GM23338 (cell line): Measurements from ENCODE around the gene GFI1B. TPM values are rescaled to one million over a fixed set of nuclear protein-coding genes. Genes with fewer than 3 reads are reported as not detected.

Source experiments
- ATAC-seq: fragments of 200-7000 bp; cut with Tn5 transposase; 3 replicates; pipeline ENCODE4 v1.9.1; 2020
- DNase-seq: peaks from one replicate; pipeline ENCODE4 v3.0.0-alpha.2; 2015; ENCODE audit warnings: low spot score
- H2AFZ ChIP-seq: fragments of 200-600 bp; sonication (generic); 2 replicates; pipeline ENCODE4 v1.8.0; 2016; ENCODE audit warnings: antibody characterized with exemption, mild to moderate bottlenecking, moderate library complexity
- H3F3A ChIP-seq: fragments of 200-600 bp; sonication (generic); replicated peaks from 2 replicates; pipeline ENCODE4 v1.8.0; 2017; ENCODE audit warnings: antibody characterized with exemption, mixed run types, low read depth
- H3K27ac ChIP-seq: fragments of 200-600 bp; sonication (generic); 2 replicates; pipeline ENCODE4 v1.6.1; 2016; ENCODE audit warnings: low read depth
- H3K27me3 ChIP-seq: fragments of 200-600 bp; sonication (generic); 2 replicates; pipeline ENCODE4 v1.8.0; 2016; ENCODE audit warnings: mild to moderate bottlenecking, mixed run types, moderate library complexity; ENCODE audit not compliant: insufficient read depth
- H3K36me3 ChIP-seq: fragments of 200-600 bp; sonication (generic); 2 replicates; pipeline ENCODE4 v1.8.0; 2016; ENCODE audit warnings: mild to moderate bottlenecking; ENCODE audit not compliant: insufficient read depth
- H3K4me1 ChIP-seq: fragments of 200-600 bp; sonication (generic); 2 replicates; pipeline ENCODE4 v1.8.0; 2016; ENCODE audit warnings: mild to moderate bottlenecking, moderate library complexity; ENCODE audit not compliant: insufficient read depth
- H3K4me2 ChIP-seq: fragments of 200-600 bp; sonication (generic); 2 replicates; pipeline ENCODE4 v1.7.1; 2017; ENCODE audit warnings: mixed run types
- H3K4me3 ChIP-seq: fragments of 200-600 bp; sonication (generic); 2 replicates; pipeline ENCODE4 v1.6.1; 2016; ENCODE audit warnings: mixed run types
- H3K79me2 ChIP-seq: fragments of 200-600 bp; sonication (generic); replicated peaks from 2 replicates; pipeline ENCODE4 v1.8.0; 2017; ENCODE audit warnings: mild to moderate bottlenecking; ENCODE audit not compliant: insufficient read depth
- H3K9me2 ChIP-seq: fragments of 200-600 bp; sonication (generic); 2 replicates; pipeline ENCODE4 v1.8.0; 2017; ENCODE audit not compliant: insufficient read depth
- H4K20me1 ChIP-seq: fragments of 200-600 bp; sonication (generic); replicated peaks from 2 replicates; pipeline ENCODE4 v1.8.0; 2017; ENCODE audit warnings: mild to moderate bottlenecking; ENCODE audit not compliant: insufficient read depth
- H3K27ac Mint-ChIP-seq: 2 replicates; pipeline ENCODE4 v1.8.0; 2020; ENCODE audit warnings: inconsistent platforms, mild to moderate bottlenecking, moderate library complexity, mixed read lengths
- H3K27me3 Mint-ChIP-seq: 3 replicates; pipeline ENCODE4 v1.8.0; 2022; ENCODE audit warnings: low read depth, mild to moderate bottlenecking, moderate library complexity, mixed read lengths, inconsistent platforms; ENCODE audit not compliant: insufficient read depth, poor library complexity
- H3K36me3 Mint-ChIP-seq: 3 replicates; pipeline ENCODE4 v1.8.0; 2021; ENCODE audit warnings: low read depth, mild to moderate bottlenecking, inconsistent platforms, moderate library complexity, mixed read lengths
- H3K4me1 Mint-ChIP-seq: 3 replicates; pipeline ENCODE4 v1.8.0; 2020; ENCODE audit warnings: mild to moderate bottlenecking, inconsistent platforms, mixed read lengths
- H3K4me3 Mint-ChIP-seq: 3 replicates; pipeline ENCODE4 v1.8.0; 2021; ENCODE audit warnings: moderate library complexity, mild to moderate bottlenecking, inconsistent platforms, mixed read lengths
- H3K9me3 Mint-ChIP-seq: 3 replicates; pipeline ENCODE4 v1.8.0; 2020; ENCODE audit warnings: moderate library complexity, mild to moderate bottlenecking, inconsistent platforms, mixed read lengths
- CREB1 ChIP-seq: fragments of 250-450 bp; sonication (Bioruptor Pico); IDR thresholded peaks from 2 replicates; pipeline ENCODE4 v1.5.0; 2020; ENCODE audit warnings: low read depth, mild to moderate bottlenecking, moderate library complexity
- CTCF ChIP-seq, 2 experiments: fragments of 200-600 bp in 1 of 2; sonication (generic) in 1 of 2; conservative IDR thresholded peaks; 2 replicates each; pipeline versions ENCODE4 v1.5.1 to v1.6.1; 2016 to 2017; ENCODE audit warnings: antibody characterized with exemption in 2 of 2, low read depth in 2 of 2, mild to moderate bottlenecking in 2 of 2, moderate library complexity in 1 of 2
- ETS1 ChIP-seq: IDR thresholded peaks from 2 replicates; pipeline ENCODE4 v1.6.1; 2016; ENCODE audit warnings: antibody characterized with exemption
- EZH2 ChIP-seq: fragments of 200-600 bp; sonication (generic); IDR thresholded peaks from one replicate; pipeline ENCODE4 v1.8.0; 2017; ENCODE audit warnings: antibody characterized with exemption, mild to moderate bottlenecking, low read depth; ENCODE audit not compliant: unreplicated experiment
- EZH2phosphoT487 ChIP-seq: fragments of 200-600 bp; sonication (generic); IDR thresholded peaks from one replicate; pipeline ENCODE4 v1.8.1; 2018; ENCODE audit warnings: antibody characterized with exemption; ENCODE audit not compliant: unreplicated experiment
- JUNB ChIP-seq: IDR thresholded peaks from one replicate; pipeline ENCODE4 v1.6.1; 2016; ENCODE audit warnings: antibody characterized with exemption; ENCODE audit not compliant: unreplicated experiment
- NANOG ChIP-seq: IDR thresholded peaks from 2 replicates; pipeline ENCODE4 v1.6.1; 2016; ENCODE audit warnings: antibody characterized with exemption, borderline replicate concordance
- POLR2AphosphoS5 ChIP-seq: IDR thresholded peaks from 2 replicates; pipeline ENCODE4 v1.6.1; 2016; ENCODE audit warnings: antibody characterized with exemption, low read depth
- STAT1 ChIP-seq: IDR thresholded peaks from one replicate; pipeline ENCODE4 v1.6.1; 2016; ENCODE audit warnings: antibody characterized with exemption; ENCODE audit not compliant: unreplicated experiment
- ZNF114 ChIP-seq: fragments of 250-450 bp; sonication (Bioruptor Pico); IDR thresholded peaks from 2 replicates; pipeline ENCODE4 v1.5.0; 2020; ENCODE audit warnings: mild to moderate bottlenecking, moderate library complexity
- ZNF331 ChIP-seq: fragments of 250-450 bp; sonication (Bioruptor Pico); IDR thresholded peaks from 2 replicates; pipeline ENCODE4 v1.5.0; 2020; ENCODE audit warnings: low read depth, mild to moderate bottlenecking, moderate library complexity
- ZNF462 ChIP-seq: fragments of 250-450 bp; sonication (Bioruptor Pico); IDR thresholded peaks from 2 replicates; pipeline ENCODE4 v1.5.0; 2020; ENCODE audit warnings: mild to moderate bottlenecking, moderate library complexity
- polyA plus RNA-seq: library from polyadenylated mRNA; unstranded; fragments of >200 nt; fragmentation: Nextera tagmentation; extraction: Ambion mirVana; gene quantifications from 2 replicates; pipeline ENCODE4 v1.2.1, GENCODE V29; 2016
- total RNA-seq: library from RNA; depleted of rRNA; stranded (reverse); fragments of >200 nt; shearing (Covaris generic); gene quantifications from 2 replicates; pipeline ENCODE4 v1.2.3, GENCODE V29; 2014
- TF ChIP-seq, protein P1 (sequence below): IDR thresholded peaks from one replicate; pipeline ENCODE4 v1.6.1; 2018; ENCODE audit warnings: antibody characterized with exemption; ENCODE audit not compliant: unreplicated experiment

Gene GFI1B
- total and polyA plus RNA-seq, 2 experiments from 2014 or later, result 0.38 TPM; not detected in 1

DNA sequence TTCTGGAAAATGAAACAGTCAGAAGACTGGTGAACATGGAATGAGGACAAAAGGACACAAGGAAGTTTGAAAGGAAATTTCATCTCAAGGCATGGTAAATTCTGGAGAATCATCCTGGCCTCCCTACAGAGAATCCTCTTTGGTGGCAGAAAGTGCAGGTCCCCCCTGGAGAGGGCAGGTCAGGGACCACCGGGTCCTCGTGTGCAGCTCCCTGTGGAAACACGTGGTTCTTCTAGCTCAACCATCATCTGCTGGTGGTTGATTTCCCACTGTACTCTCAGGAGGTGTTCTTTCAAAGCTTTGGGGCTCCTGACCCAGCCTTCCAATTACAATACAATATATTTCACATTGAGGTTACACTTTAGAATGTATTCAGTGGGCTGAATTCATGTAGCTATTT lies 49.7 kb downstream of the GFI1B start:
- DNase-seq, result no peak
- Histone ChIP-seq H3K36me3 (no peaks in the 10 kb centered on the region), H3K4me3 (no peak overlapping the region), H3K79me2 (peaks cover 30% of the 10 kb centered on the region), H3K4me1 (peaks cover 9% of the 10 kb centered on the region; the same call in 1 of the 2 replicates), H3K4me2 (no peak overlapping the region), H3K27ac (no peak overlapping the region), H4K20me1 (peaks cover 16% of the 10 kb centered on the region; the same call in 1 of the 2 replicates), H2AFZ (no peak overlapping the region), H3F3A (no peaks in the 10 kb centered on the region), H3K9me2 (0 out of 2 replicates have a peak, but pooled peaks cover 3% of the 10 kb centered on the region), H3K27me3 (no peaks in the 10 kb centered on the region)
- peaks cover 10% of the 10 kb centered on the region for H3K27me3 Mint-ChIP-seq
- no peak for TF ChIP-seq CTCF (conservative IDR thresholded peaks at IDR 0.05; ENCODE audit: low read depth in 2 of 2)
- no peak for TF ChIP-seq EZH2
- TF ChIP-seq ZNF114 (CRISPR knock-in tag), result no peak
- no peak for TF ChIP-seq NANOG
- TF ChIP-seq ZNF462 (CRISPR knock-in tag), result no peak
- TF ChIP-seq ETS1, result no peak
- TF ChIP-seq JUNB, result no peak
- TF ChIP-seq EZH2phosphoT487, result no peak
- TF ChIP-seq CREB1 (CRISPR knock-in tag), result no peak
- no peak for TF ChIP-seq ZNF331 (CRISPR knock-in tag)
- TF ChIP-seq, protein P1, sequence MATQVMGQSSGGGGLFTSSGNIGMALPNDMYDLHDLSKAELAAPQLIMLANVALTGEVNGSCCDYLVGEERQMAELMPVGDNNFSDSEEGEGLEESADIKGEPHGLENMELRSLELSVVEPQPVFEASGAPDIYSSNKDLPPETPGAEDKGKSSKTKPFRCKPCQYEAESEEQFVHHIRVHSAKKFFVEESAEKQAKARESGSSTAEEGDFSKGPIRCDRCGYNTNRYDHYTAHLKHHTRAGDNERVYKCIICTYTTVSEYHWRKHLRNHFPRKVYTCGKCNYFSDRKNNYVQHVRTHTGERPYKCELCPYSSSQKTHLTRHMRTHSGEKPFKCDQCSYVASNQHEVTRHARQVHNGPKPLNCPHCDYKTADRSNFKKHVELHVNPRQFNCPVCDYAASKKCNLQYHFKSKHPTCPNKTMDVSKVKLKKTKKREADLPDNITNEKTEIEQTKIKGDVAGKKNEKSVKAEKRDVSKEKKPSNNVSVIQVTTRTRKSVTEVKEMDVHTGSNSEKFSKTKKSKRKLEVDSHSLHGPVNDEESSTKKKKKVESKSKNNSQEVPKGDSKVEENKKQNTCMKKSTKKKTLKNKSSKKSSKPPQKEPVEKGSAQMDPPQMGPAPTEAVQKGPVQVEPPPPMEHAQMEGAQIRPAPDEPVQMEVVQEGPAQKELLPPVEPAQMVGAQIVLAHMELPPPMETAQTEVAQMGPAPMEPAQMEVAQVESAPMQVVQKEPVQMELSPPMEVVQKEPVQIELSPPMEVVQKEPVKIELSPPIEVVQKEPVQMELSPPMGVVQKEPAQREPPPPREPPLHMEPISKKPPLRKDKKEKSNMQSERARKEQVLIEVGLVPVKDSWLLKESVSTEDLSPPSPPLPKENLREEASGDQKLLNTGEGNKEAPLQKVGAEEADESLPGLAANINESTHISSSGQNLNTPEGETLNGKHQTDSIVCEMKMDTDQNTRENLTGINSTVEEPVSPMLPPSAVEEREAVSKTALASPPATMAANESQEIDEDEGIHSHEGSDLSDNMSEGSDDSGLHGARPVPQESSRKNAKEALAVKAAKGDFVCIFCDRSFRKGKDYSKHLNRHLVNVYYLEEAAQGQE, result no peak
- no peak for TF ChIP-seq POLR2AphosphoS5
- TF ChIP-seq STAT1, result no peak
- H3K27ac Mint-ChIP-seq, result no peak overlapping the region
- H3K36me3 Mint-ChIP-seq, result peaks cover 20% of the 10 kb centered on the region
- H3K4me1 Mint-ChIP-seq, result peaks cover 18% of the 10 kb centered on the region
- H3K4me3 Mint-ChIP-seq, result 0 out of 3 replicates have a peak overlapping the region, but pooled peaks have one; percentile 7
- no peak for ATAC-seq
- peaks cover 20% of the 10 kb centered on the region; the same call in 2 of the 3 replicates for H3K9me3 Mint-ChIP-seq
